HG03469 (cell line): ENCODE results near the gene OR7C2.
"Not testable (repeated sequence)": the region's sequence is repeated elsewhere in the genome, so short reads cannot be mapped to it uniquely, and the experiment has no call there.

Experiments
- ATAC-seq: cut with Tn5 transposase; IDR thresholded peaks from one replicate; pipeline ENCODE4 v1.9.1; 2021; ENCODE audit warnings: mild to moderate bottlenecking, moderate library complexity, moderate number of reproducible peaks; ENCODE audit not compliant: unreplicated experiment

OR7C2 gene

DNA sequence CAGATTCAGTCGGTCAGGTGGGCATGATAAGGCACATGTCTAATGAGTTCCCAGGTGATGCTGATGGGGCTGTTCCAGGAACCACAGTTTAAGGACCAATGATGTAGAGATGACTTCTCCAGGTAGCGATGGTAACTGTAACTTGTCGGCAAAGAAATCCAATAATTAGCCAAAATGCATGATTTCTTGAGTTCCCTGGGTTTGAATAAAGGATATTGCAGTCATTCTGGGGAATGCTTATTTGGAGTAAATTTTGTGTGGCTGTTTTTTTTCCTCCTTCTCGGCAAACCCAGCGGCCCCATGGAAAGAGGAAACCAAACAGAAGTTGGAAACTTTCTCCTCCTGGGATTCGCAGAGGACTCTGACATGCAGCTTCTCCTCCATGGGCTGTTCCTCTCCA is at the start of gene OR7C2:
Gene OR7C2 (plus strand): TSS at position 301 of the 400 bp plus-strand sequence. CDS start 0 bp downstream, at position 301.
- ATAC-seq: no peak

DNA sequence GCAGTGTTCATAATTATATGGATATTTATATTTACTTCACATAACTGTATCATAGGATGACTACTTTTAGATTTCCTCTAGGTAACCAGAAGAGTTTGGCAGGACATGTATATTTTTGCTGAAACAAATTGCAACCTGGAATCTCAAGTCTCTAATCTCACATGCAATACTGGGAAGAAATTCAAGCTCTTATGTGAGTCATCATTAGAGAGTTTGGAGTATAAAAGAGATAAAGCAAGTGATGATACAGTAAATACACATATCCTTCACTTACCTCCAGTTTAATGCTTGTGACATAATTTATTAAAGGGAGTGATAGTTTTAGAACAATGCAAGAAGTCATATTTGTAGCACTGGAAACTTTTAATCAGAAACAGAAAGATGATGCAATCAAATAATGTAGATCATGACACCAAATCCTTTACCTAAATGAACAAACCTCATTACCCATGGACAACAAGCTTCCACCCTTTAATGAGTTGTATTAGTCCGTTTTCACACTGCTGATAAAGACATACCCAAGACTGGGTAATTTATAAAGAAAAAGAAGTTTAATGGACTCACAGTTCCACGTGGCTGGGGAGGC is 39.5 kb upstream of the OR7C2 start:
- no peak for ATAC-seq

DNA sequence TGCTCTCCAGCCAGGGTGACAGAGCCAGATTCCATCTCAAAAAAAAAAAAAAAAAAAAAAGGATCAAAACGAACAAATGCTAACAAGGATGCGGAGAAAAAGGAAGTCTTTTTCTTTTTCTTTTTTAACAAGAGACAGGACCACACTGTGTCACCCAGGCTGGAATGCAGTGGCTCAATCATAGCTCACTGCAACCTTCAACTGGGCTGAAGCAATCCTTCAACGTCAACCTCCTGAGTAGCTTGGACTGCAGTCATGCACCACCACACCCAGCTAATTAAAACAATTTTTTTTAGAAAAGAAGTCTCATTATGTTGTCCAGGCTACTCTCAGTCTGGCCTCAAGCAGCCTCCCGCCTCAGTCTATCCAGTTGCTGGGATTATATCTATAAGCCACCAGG is 34.6 kb upstream of the OR7C2 start:
- no peak for ATAC-seq

DNA sequence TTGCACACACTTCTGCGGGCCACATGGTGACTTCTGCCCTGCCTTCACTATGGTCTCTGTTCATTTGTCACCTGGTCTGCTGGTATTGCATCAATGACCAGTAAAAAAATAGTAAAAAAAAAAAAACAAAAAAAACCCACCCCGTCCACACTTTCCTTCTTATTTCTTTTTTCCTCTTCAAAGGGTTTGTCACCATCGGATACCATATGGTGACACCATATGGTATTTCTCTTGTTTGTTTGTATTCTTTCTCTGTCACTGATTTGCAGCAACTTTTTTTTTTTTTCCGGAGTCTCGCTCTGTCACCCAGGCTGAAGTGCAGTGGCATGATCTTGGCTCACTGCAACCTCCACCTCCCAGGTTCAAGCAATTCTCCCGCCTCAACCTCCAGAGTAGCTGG is 26.2 kb upstream of the OR7C2 start:
- ATAC-seq: no peak

DNA sequence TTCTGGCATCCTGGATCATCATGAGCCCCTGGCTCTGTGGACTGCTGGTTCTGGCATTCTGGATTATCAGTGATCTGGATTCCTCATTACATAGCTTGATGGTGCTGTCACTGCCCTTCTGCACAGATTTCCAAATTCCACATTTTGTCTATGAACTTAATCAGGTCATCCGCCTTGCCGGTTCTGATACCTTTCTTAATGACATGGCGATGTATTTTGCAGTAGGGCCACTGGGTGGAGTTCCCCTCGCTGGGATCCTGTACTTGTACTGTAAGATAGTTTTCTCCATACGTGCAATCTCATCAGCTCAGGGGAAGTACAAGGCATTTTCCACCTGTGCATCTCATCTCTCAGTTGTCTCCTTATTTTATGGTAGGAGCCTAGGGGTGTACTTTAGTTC is 24.4 kb upstream of the OR7C2 start:
- ATAC-seq: no peak

DNA sequence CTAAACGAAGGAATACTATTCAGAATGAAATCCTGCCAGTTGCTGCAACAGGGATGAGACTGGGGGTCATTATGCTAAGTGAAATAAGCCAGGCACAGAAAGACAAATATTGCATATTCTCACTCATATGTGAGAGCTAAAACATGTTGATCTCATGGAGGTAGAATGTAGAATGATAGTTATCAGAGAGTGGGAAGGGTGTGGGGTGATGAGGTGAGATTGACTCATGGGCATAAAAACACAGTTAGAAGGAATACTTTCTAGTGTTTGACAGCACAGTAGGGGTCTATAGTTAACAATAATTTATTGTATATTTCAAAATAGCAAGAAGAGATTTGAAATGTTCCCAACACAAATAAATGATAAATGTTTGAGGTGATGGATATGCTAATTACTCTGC is 7.8 kb upstream of the OR7C2 start:
- no peak for ATAC-seq

DNA sequence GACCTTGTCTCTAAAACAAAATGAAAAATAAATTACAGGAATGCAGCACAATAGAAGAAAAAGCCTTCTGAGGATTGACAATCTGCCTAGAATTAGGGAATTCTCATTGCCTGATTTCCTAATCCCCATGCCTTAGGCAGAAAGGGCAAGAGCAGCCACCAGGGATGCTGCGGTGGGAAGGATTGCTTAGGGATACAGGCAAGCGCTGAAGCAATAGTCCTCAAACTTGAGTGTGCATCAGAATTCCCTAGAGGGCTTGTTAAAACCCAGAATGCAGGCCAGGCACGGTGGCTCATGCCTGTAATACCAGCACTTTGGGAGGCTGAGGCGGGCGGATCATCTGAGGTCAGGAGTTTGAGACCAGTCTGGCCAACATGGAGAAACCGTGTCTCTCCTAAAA is 1.0 kb upstream of the OR7C2 start:
- ATAC-seq: no peak

DNA sequence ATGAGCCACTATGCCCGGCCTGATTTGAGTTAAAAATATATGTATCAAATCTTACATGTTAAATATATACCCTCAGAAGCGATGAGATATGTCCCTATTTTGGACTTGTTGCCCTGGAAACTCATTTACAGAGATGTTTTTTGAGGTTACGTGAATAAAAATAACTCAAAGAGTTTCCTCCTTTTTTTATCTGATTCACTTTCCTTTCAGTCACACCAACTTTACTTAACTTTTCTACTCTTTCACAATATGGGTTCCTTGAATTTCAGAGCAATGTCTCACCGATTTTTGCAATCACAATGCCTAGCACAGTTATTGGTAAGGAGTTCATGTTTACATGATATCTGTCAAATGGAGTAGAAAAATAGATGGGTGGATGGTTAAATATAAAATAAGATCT is 2.3 kb downstream of the OR7C2 start:
- no peak for ATAC-seq

DNA sequence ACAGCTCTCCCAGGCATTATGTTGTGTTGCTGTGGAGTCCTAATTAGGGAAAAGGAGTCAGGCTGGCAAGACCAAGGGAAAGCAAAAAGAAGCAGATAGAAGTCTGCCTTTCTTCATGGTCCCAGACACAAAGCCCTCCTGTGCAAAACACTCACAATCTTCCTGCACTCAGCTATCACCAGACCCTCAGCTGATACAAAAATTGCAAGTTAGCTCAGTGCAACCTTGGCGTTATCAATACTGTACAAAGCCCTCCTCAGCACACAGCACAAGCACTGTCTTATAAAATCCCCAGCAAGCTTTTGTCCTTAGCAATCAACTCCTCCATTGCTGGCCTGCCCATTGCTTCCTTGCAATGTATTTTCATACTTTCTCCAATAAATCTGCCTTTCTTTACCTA is 3.2 kb downstream of the OR7C2 start:
- ATAC-seq: no peak

DNA sequence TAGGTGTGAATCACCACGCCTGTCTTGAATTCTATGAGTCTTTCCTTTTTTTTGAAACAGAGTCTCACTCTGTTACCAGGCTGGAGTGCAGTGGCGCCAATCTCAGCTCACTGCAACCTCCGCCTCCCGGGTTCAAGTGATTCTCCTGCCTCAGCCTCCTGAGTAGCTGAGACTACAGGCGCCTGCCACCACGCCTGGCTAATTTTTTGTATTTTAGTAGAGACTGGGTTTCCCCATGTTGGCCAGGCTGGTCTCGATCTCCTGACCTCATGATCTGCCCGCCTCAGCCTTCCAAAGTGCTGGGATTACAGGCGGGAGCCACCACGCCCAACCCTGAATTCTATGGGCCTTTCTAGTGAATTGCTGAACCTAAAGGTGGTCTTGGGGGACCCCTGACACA is 8.1 kb downstream of the OR7C2 start:
- not testable (repeated sequence) for ATAC-seq

DNA sequence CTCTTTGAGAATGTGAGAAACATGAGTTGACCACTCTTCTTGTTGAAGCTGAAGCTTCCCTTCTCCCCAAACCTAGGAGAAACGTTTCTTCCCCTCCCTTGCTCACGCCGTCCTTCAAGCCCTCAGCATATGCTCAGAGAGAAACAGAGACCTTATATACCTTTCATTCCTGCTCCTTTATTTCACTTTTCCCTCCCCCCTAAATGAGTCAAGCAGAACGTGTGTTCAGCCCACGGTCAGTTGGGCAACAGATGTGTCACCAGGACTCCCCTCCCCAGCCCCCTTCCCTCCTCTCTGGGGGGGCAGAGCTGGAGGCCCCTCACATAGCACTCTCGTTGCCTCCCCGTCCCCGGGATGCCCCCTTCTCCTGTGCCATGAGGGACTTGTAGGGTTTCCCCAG is 8.6 kb downstream of the OR7C2 start:
- ATAC-seq: no peak

DNA sequence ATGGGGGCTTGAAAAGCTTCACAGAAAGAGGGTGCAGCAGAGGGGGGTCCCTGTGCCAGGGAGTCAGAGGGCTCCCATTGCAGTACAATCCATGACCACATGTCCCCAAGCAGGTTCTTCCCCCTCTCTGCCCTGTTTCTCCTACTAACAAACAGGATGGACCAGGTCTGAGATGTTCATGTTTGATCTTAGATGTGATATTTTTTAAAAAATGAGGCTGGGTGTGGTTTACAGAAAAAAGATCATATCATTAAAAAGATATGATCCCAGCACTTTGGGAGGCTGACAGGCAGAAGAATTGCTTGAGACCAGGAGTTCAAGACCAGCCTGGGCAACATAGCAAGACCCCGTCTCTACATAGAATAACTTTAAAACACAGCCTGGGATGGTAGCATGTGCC is 9.1 kb downstream of the OR7C2 start:
- no peak for ATAC-seq

DNA sequence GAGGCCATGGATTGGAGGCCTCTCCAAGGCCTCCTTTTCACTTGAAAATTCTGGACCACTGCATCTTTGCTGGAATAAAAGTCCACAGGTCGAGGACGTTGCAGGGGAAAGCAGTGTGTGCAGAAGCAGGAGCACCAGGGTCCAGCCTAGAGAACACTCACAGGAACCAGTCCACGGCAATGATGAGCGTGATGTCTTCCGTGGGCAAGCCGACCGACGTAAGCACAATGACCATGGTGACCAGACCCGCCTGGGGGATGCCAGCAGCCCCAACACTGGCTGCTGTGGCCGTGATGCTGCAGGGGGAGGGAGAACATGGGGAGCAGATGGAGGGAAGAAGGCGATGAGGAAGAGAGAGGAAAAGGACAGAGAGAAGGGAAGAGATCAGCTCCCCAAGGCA is 11.5 kb downstream of the OR7C2 start:
- ATAC-seq: no peak

DNA sequence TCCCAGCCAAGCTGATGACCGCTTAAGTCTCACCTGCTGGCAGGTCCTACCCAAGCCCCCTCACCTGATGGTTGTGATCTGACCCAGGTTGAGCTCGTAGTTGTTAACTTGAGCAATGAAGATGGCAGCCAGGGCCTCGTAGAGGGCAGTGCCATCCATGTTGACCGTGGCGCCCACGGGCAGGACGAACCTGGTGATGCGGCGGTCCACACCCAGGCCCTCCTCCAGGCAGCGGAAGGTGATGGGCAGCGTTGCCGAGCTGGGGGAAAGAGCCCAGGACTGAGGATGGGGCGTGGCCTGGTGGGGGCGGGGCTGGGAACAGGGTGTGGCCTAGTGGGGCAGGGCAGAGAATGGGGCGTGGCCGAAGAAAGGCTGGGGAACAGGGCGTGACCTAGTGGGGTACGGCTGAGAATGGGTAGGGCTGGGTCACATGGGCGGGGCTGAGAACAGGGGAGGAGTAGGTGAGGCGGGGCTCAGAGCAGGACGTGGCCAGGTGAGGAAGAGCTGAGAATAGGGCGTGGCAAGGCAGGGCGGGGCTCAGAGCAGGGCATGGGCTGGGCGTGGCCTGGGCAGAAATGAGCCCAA is 12.9 kb downstream of the OR7C2 start:
- ATAC-seq: no peak

DNA sequence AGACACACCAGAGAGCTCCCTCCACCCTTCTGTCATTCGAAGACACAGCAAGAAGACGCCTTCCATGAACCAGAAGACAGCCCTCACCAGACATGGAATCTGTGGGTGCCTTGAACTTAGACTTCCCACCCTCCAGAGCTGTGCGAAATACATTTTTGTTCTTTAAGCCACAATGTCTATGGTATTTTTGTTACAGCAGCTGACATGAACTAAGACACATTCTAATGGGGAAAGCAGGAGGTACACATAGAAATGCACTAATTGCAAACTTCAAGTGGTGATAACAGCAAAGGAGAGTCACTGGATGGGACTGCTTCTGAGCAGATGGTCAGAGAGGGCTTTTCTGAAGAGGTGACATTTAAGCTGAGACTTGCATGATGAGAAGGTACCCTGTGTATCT is 16.2 kb downstream of the OR7C2 start:
- ATAC-seq: no peak

DNA sequence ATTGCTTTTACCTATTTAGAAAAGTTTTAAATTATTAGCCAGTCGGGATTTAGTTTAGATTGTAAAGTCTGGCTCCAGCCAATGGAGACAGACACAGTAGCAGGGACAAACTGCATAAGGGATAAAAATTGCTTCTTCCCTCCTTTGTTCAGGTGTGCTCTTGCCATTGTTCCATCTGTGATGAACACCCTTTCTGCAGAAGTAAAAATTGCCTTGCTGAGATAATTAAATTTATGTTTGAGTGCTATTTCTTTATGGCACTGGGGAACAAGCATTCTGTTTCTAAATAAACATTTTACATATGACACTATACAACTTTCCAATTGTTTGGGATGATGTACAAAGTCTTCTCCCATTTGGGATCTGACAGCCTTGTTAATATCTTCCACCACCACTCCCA is 18.0 kb downstream of the OR7C2 start:
- no peak for ATAC-seq

DNA sequence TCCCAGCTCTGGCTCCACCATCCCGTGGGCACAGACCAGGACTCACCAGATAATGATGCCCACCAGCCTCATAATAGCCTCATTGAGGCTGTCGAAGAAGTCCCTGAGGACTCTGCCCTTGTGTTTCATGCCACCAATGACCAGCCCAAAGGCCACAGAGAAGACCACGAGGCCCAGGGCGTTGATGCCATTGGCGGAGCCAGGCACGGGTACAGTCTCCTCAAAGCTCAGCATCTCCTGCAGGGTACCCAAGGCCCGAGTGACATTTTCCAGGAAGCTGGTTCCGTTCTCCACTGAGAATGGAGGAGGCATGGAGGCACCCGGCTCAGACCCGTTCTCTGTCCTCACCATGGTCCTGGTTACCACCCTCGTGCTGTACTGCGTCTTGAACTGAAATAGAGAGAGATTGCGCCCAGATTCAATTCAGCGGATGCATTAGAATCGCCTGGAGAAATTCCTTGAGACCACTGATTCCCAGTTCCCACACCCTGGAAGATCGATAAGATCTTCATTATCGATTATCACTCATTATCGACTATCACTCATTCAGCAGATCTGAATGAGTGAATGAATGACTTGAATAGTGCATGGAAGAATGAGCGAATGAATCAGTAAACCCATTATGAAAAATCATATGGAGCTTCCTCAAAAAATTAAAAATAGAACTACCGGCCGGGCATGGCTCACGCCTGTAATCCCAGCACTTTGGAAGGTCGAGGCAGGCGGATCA is 20.8 kb downstream of the OR7C2 start:
- ATAC-seq: no peak

DNA sequence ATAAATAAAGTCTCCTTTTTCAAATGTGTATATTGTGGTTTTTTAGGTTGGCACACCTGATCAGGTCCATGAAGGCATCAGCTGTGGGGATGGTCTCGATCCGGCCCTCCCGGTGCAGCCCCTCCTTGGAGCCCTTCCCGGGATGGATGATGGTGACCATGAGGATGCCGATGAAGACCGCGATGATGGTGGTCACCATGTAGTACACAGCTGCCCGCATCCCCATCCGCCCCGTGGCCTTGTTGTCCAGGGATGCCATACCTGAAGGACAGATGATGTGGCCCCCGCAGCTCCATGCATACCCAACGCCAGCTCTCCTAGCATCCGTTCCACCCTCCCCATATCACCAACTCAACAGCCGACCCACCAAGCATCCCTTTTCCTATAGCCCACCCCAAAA is 27.0 kb downstream of the OR7C2 start:
- no peak for ATAC-seq

DNA sequence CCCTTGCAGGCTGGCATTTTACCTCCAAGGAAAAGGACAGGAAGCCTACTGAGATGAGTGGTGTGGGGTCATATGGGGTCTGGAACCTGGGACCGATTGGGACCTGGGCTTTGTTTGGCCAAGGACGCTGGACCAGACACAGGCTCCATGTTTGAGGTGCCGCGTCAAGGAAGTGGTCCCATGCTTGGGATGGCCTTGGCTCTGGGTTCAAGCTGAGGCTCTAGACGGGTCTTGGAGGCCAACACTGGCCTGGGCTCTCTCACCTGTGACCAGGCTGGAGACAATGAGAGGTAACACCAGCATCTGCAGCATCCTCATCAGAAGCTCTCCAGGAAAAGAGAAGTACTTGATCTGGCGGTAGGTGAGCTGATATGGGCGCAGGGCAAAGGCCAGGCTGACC is 30.2 kb downstream of the OR7C2 start:
- ATAC-seq: no peak

DNA sequence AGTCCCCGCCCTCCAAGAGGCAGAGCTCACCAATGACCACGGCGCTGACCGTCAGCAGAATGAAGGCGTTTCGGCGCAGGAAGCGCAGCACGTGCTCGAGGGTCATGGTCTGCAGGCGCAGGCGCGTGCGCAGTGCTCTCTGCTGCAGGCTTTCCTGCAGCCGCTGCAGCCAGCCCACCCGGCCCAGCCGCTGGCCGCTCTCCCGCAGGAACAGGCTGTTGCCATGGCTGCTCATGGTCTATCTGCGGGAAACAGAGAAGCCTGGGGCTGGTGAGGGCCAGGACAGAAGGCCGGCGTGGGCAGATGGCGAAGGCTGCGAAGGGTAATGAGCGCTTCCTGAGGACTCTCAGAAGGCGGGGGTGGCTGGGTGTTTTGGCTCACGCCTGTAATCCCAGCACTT is 31.4 kb downstream of the OR7C2 start:
- no peak for ATAC-seq

DNA sequence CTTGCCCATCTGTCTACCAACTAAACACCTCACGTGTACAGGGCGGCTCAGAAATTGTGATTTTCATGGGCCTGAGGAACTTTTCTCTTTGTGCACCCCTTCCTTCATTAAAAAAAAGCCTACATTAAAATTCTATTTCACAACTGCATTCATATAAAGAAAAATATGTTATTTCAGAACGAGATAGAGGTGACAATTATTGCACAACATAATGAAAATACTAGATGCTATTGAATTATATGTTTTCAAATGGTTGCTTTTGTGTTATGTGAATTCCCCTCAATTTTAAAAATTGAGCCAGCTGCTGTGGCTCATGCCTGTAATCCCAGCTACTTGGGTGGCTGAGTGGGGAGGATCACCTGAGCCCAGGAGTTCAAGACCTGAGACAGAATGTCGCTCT is 33.2 kb downstream of the OR7C2 start:
- no peak for ATAC-seq

DNA sequence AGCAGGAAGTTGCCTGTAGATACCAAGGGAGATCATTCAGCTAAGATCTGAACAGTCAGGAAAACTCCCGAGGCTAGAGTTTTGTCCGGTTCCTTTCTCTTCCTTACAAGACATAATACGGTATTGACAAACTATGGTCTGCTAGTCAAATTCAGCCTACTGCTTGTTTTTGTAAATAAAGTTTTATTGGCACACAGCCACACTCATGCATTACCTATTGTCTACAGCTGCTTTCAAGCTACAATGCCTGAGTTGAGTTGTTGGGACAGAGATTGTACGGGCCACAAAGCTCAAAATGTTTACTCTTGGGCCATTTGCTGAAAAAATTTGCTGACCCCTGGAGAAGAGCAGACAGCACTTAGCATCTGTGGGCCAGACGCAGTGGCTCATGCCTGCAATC is 35.8 kb downstream of the OR7C2 start:
- ATAC-seq: no peak
